ENCODE measurements around the gene FNIP1.

The FNIP1 gene

GRCh38 chr5:131751506-131751905 is 45.3 kb downstream of the FNIP1 start:
- no peak for TF ChIP-seq CTCF (IDR thresholded peaks at IDR 0.05)
- Histone ChIP-seq H3K4me3 (no peak overlapping the region), H3K27ac (no peak overlapping the region)
- no peak for DNase-seq (ENCODE audit: low spot score)

- DNase-seq (ENCODE audit: low spot score): no peak
- TF ChIP-seq CTCF (IDR thresholded peaks at IDR 0.05): no peak
- Histone ChIP-seq H3K27ac (no peak overlapping the region), H3K4me3 (no peak overlapping the region)
These were observed 46.9 kb downstream of the FNIP1 start for GRCh38 chr5:131749723-131750470.

- Histone ChIP-seq H3K4me3 (no peak overlapping the region), H3K27ac (no peak overlapping the region)
- no peak for DNase-seq (ENCODE audit: low spot score)
- no peak for TF ChIP-seq CTCF (IDR thresholded peaks at IDR 0.05)
These were observed 47.7 kb downstream of the FNIP1 start for GRCh38 chr5:131749138-131749537.

DNA sequence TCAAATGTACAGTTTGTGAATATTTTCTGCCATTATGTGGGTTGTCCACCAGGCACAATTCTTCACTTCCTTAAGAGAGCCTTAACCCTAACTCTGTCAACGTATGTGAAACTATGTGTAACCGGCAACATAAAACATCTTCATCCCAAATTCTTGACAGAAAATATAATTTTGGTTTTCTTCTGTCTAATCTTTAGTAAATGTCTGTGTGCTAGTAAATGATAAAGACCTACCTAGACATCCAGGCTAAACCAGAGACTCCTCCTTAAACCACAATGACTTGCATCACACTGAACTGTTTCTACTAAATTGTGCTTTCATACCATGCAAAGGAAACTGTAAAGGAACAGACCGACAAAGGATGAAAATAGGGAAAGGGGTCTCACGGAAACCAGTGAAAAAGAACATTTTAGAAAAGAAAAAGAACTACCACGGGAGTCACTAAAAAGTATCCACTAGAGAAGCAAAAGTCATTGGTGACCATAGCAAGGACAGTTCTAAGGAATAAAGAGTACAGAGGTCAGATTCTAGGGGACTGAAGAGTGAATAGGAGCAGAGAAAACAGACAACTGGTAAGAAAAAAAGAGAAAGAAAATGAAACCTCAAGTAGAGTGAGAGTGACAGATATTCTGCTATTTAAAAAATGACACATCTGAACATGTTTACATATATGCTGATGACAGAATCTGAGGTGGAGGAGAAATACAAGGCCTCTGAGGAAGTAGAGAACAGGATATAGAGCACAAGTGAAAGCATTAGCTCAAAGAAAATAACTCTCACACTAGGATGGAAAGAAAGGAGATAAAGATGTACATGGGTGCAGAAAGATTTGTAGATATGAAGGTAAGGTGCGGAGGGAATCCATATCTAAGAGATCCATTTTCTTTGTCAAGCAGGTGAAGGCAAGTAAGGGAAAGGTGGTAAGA is 49.4 kb downstream of the FNIP1 start:
- no peak for TF ChIP-seq CTCF (IDR thresholded peaks at IDR 0.05)
- H3K27ac ChIP-seq: no peak overlapping the region
- H3K4me3 ChIP-seq: no peak overlapping the region
- no peak for DNase-seq (ENCODE audit: low spot score)

- no peak overlapping the region for H3K27ac ChIP-seq
- no peak overlapping the region for H3K4me3 ChIP-seq
- no peak for DNase-seq (ENCODE audit: low spot score)
- no peak for TF ChIP-seq CTCF (IDR thresholded peaks at IDR 0.05)
These were observed 50.4 kb downstream of the FNIP1 start for GRCh38 chr5:131746423-131746822.

- no peak for TF ChIP-seq CTCF (IDR thresholded peaks at IDR 0.05)
- no peak for DNase-seq (ENCODE audit: low spot score)
- H3K27ac ChIP-seq: no peak overlapping the region
These were observed 51.1 kb downstream of the FNIP1 start for GRCh38 chr5:131745703-131746102.

More at GRCh38 chr5:131745703-131746102, 51.1 kb downstream of the FNIP1 start:
- H3K4me3 ChIP-seq: no peak overlapping the region
